Suprapubic skin (tissue), 4 donors: ENCODE measurements around the gene ELMO1.

ENCODE experiments used
- POLR2A ChIP-seq, 2 donors: fragments of 450-650 bp; IDR thresholded peaks; one replicate each; pipeline ENCODE4 v1.6.1; 2017; ENCODE audit warnings: antibody characterized with exemption in 2 of 2, mild to moderate bottlenecking in 2 of 2, moderate library complexity in 2 of 2
- POLR2AphosphoS5 ChIP-seq, 3 donors: sonication (generic); formaldehyde crosslinking; IDR thresholded peaks; one replicate each; pipeline ENCODE4 v1.6.1; 2017; ENCODE audit warnings: antibody characterized with exemption in 3 of 3
- TF ChIP-seq, protein P1 (sequence below), 2 donors: fragments of 200-600 bp in 1 of 2; fragments of 450-650 bp in 1 of 2; sonication (generic) in 1 of 2; IDR thresholded peaks; one replicate each; pipeline ENCODE4 v1.5.1; 2016 to 2019; ENCODE audit warnings: antibody characterized with exemption in 2 of 2, mild to moderate bottlenecking in 1 of 2, moderate library complexity in 1 of 2

DNA sequence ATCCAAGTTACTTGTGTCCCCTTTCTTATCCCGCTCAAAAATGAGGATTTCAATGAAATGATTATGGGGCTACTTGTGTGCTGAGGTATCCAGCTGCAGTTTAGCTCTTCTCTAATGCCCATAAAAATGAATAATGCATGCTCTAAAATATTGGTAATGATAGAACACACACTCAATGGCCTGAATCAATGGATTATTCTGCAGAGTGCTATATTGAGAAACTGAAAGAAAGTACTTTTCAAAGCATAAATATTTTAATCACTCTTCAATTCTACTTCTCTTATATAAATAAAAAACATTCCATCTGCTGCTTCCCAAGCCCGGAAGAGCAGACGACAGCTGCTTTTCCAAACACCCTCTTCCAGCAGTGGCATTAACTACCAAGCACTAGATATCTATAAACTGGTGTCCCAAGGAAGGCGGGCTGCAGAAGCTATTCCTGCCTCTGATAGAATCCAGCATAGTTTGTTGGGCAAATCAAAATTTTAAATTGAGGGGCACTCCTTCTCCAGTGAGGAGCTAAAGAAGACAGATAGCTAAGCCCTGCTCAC is 439.5 kb downstream of the ELMO1 start:
- TF ChIP-seq, protein P1, sequence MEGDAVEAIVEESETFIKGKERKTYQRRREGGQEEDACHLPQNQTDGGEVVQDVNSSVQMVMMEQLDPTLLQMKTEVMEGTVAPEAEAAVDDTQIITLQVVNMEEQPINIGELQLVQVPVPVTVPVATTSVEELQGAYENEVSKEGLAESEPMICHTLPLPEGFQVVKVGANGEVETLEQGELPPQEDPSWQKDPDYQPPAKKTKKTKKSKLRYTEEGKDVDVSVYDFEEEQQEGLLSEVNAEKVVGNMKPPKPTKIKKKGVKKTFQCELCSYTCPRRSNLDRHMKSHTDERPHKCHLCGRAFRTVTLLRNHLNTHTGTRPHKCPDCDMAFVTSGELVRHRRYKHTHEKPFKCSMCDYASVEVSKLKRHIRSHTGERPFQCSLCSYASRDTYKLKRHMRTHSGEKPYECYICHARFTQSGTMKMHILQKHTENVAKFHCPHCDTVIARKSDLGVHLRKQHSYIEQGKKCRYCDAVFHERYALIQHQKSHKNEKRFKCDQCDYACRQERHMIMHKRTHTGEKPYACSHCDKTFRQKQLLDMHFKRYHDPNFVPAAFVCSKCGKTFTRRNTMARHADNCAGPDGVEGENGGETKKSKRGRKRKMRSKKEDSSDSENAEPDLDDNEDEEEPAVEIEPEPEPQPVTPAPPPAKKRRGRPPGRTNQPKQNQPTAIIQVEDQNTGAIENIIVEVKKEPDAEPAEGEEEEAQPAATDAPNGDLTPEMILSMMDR (IDR thresholded peaks at IDR 0.05), result no peak
- TF ChIP-seq POLR2A (IDR thresholded peaks at IDR 0.05), result no peak
- no peak for TF ChIP-seq POLR2AphosphoS5 (IDR thresholded peaks at IDR 0.05)
